Activated T-cell treated with anti-CD3 and anti-CD28 coated beads, Interleukin-2, amount 50 U/mL, for 24 hours (primary cell): Measurements from ENCODE around the gene GRID1.

Experiments
- DNase-seq: peaks from one replicate; pipeline ENCODE4 v3.0.0-alpha.2; 2020
- H3K27ac Mint-ChIP-seq: 2 replicates; pipeline ENCODE4 v1.8.0; 2020; ENCODE audit warnings: mild to moderate bottlenecking, mixed read lengths
- H3K27me3 Mint-ChIP-seq: 2 replicates; pipeline ENCODE4 v1.8.0; 2020; ENCODE audit warnings: mixed read lengths
- H3K36me3 Mint-ChIP-seq: 2 replicates; pipeline ENCODE4 v1.8.0; 2020; ENCODE audit warnings: low read depth, mixed read lengths
- H3K4me1 Mint-ChIP-seq: 2 replicates; pipeline ENCODE4 v1.8.0; 2020; ENCODE audit warnings: low read depth, mixed read lengths
- H3K4me3 Mint-ChIP-seq: 2 replicates; pipeline ENCODE4 v1.8.0; 2020; ENCODE audit warnings: mild to moderate bottlenecking, moderate library complexity, mixed read lengths
- H3K9me3 Mint-ChIP-seq: 2 replicates; pipeline ENCODE4 v1.8.0; 2020; ENCODE audit warnings: mixed read lengths

The GRID1 gene

DNA sequence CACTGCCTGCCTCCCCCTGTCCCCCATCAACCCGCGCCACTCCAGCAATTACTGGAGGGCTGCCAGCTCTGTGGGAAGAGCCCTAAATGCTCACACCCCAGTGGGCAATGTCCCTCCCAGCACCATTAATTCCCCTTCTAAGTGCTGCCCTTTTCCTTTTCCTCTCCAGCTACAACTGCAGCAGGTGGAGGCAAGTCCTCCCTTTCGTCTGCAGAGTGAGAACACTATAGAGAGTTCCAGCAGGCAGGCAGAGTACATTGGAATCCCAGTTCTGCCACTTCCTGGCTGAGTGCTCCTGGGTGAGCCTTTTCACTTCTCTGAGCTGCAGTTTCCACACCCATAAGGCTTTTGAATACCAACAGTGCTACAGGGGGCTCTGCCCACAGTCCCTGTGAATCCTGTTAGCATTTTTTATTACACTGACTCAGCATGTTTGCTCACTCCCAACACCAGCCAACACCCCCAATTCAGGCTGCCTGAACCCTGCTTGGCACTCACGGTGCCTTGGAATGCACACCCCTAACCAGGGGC is 447.0 kb downstream of the GRID1 start:
- no peak overlapping the region for H3K27ac Mint-ChIP-seq
- no peaks in the 10 kb centered on the region for H3K36me3 Mint-ChIP-seq
- H3K4me1 Mint-ChIP-seq, result no peaks in the 10 kb centered on the region
- H3K27me3 Mint-ChIP-seq, result peaks cover 5% of the 10 kb centered on the region
- H3K4me3 Mint-ChIP-seq, result no peak overlapping the region
- DNase-seq, result no peak
- H3K9me3 Mint-ChIP-seq, result no peaks in the 10 kb centered on the region

DNA sequence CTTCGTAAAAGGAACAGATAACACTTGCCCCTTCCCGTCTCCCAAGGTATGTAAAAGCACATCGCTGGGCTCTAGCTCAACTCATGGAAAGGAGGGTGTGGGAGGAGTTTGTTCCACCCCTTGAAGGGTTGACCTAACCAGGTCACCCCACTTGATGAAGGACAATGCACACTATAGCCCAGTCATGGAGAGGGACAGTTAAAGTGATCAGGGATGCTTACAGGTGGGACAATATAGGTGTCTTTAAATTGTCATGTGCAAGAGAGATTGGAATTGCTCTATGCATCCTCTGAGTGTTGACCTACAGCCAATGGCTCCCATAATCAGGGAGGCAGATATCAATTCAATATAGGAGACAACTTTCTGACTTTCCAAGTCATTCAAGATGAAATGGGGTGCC is 448.2 kb downstream of the GRID1 start:
- no peaks in the 10 kb centered on the region for H3K36me3 Mint-ChIP-seq
- H3K27ac Mint-ChIP-seq, result no peak overlapping the region
- no peaks in the 10 kb centered on the region for H3K9me3 Mint-ChIP-seq
- H3K4me3 Mint-ChIP-seq, result no peak overlapping the region
- H3K4me1 Mint-ChIP-seq, result no peaks in the 10 kb centered on the region
- DNase-seq, result no peak
- H3K27me3 Mint-ChIP-seq, result peaks cover 5% of the 10 kb centered on the region

DNA sequence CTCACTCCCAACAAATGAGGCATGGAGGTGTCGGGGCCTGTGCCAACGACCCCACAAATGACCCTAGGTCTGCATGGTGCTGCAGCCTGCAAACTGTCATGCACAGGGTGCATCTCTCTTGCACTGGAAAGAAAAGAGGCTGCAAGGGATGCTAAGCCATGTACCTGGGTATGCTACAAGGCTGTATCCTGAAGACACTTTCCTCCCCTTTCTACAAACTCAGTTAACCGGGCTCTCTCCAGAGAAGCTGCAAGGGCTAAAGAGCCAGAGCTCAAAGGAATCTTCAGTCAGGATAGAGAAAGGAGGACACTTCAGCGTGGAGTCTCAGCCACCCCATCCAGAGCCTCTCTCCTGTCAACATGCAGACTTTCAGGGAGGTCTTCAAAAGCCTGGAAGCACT is 449.0 kb downstream of the GRID1 start:
- H3K27ac Mint-ChIP-seq, result no peak overlapping the region
- H3K9me3 Mint-ChIP-seq, result no peaks in the 10 kb centered on the region
- peaks cover 5% of the 10 kb centered on the region for H3K27me3 Mint-ChIP-seq
- H3K36me3 Mint-ChIP-seq, result no peaks in the 10 kb centered on the region
- no peak overlapping the region for H3K4me3 Mint-ChIP-seq
- H3K4me1 Mint-ChIP-seq, result no peaks in the 10 kb centered on the region
- DNase-seq, result no peak

DNA sequence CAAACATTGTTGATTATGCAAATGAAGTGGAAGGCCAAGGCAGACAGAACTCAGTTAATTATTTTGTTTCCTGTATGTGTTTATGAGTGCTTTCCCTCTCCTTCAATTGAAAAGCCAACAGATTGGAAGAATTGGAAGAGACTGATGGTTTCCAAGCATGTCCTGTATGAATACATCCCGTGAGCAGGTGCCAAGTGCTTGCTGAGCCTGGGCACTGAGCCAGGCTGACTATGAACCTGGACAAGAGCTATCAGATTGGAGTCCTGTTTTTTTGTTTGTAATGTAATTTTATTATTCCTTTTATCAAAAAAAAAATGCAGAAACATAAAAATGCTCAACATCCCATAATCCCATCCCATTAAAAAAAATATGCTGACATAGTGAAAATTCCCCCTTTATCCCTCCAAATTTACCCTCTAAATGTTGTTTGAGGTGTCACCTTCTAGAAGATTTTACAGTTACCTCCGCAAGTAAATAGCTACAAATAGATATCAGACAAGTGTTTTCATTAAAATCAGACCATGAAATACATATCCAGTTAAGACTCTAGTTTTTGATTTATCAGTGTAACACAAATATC is 449.5 kb downstream of the GRID1 start:
- H3K4me1 Mint-ChIP-seq, result no peaks in the 10 kb centered on the region
- no peak overlapping the region for H3K27ac Mint-ChIP-seq
- H3K27me3 Mint-ChIP-seq, result peaks cover 5% of the 10 kb centered on the region
- DNase-seq, result no peak
- H3K4me3 Mint-ChIP-seq, result no peak overlapping the region
- no peaks in the 10 kb centered on the region for H3K36me3 Mint-ChIP-seq
- no peaks in the 10 kb centered on the region for H3K9me3 Mint-ChIP-seq

DNA sequence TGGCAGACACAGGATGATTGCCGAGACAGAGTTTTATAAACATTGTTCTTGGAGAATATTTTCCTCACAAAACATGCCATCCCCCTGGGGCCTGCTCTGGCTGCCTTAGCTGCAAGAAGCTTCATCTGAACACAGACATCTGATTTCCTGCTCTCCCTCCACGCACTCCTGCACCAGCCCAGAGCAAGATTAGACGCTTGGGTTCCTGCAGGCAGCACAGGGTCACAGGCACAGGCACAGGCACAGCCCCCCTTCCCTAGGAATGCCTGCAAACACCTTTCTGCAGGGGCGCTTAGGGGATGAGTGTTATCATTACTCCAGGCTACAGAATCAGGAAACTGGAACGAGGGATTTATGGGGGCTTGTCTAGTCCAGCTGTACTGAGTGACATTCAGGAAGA is 450.3 kb downstream of the GRID1 start:
- H3K27me3 Mint-ChIP-seq, result peaks cover 5% of the 10 kb centered on the region

GRCh38 chr10:85915245-85915846 is 451.2 kb downstream of the GRID1 start:
- H3K27ac Mint-ChIP-seq, result no peak overlapping the region
- no peak overlapping the region for H3K4me3 Mint-ChIP-seq
- no peaks in the 10 kb centered on the region for H3K36me3 Mint-ChIP-seq
- no peaks in the 10 kb centered on the region for H3K9me3 Mint-ChIP-seq
- DNase-seq, result no peak
- peaks cover 5% of the 10 kb centered on the region for H3K27me3 Mint-ChIP-seq
- H3K4me1 Mint-ChIP-seq, result no peaks in the 10 kb centered on the region

More for the DNA sequence above, 450.3 kb downstream of the GRID1 start:
- Mint-ChIP-seq H3K9me3 (no peaks in the 10 kb centered on the region), H3K36me3 (no peaks in the 10 kb centered on the region), H3K4me3 (no peak overlapping the region), H3K27ac (no peak overlapping the region), H3K4me1 (no peaks in the 10 kb centered on the region)
- no peak for DNase-seq

- H3K4me3 Mint-ChIP-seq, result no peak overlapping the region
- H3K27me3 Mint-ChIP-seq, result peaks cover 5% of the 10 kb centered on the region
- H3K27ac Mint-ChIP-seq, result no peak overlapping the region
- no peak for DNase-seq
- no peaks in the 10 kb centered on the region for H3K36me3 Mint-ChIP-seq
- H3K4me1 Mint-ChIP-seq, result no peaks in the 10 kb centered on the region
- no peaks in the 10 kb centered on the region for H3K9me3 Mint-ChIP-seq
These were observed 451.9 kb downstream of the GRID1 start for GRCh38 chr10:85914720-85915119.

DNA sequence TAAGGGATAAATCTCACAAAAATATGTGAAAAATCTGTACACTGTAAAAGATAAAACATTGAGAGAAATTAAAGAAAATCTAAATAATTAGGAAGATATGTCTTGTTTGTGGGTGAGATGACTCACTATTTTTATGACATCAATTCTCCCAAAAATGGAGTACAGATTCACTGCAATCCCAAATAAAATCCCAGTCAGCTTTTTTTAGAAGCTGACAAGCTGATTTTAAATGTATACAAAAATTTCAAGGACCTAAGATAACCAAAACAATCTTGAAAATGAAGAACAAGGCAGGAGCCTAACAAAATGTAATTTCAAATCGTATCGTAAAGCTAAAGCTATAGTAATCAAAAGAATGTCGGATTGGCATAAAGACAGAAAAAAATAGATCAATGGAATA is 458.1 kb downstream of the GRID1 start:
- DNase-seq, result no peak
- Mint-ChIP-seq H3K36me3 (no peaks in the 10 kb centered on the region), H3K4me3 (no peak overlapping the region), H3K4me1 (no peaks in the 10 kb centered on the region), H3K9me3 (no peaks in the 10 kb centered on the region), H3K27ac (no peak overlapping the region), H3K27me3 (no peaks in the 10 kb centered on the region)

- Mint-ChIP-seq H3K27ac (no peak overlapping the region), H3K27me3 (peaks cover 7% of the 10 kb centered on the region), H3K36me3 (no peaks in the 10 kb centered on the region), H3K9me3 (no peaks in the 10 kb centered on the region), H3K4me1 (no peaks in the 10 kb centered on the region), H3K4me3 (no peak overlapping the region)
- no peak for DNase-seq
These were observed 464.5 kb downstream of the GRID1 start for GRCh38 chr10:85902051-85902450.

DNA sequence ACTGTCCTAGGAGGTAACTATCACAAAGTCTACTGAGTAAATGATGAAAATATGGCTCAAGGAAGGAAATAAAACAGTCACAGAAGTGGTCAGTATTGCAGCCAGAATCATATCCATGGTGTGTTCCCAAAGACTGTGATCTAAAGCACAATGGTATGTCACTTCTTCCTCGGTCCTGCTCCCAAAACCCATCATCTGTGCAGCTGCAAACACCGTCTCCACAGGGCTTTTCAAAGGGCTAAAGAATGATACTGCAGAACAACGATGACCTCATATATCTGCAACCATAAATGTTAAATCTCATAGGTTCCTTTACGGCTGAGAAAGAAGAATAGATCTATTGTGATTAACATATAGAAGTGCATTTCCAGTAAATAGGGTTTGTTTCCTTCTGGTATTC is 465.0 kb downstream of the GRID1 start:
- Mint-ChIP-seq H3K4me1 (no peaks in the 10 kb centered on the region), H3K27ac (no peak overlapping the region), H3K27me3 (peaks cover 7% of the 10 kb centered on the region), H3K4me3 (no peak overlapping the region), H3K36me3 (no peaks in the 10 kb centered on the region), H3K9me3 (no peaks in the 10 kb centered on the region)
- no peak for DNase-seq

- Mint-ChIP-seq H3K27ac (no peak overlapping the region), H3K4me1 (no peaks in the 10 kb centered on the region)
These were observed 466.1 kb downstream of the GRID1 start for GRCh38 chr10:85900487-85900886.

DNA sequence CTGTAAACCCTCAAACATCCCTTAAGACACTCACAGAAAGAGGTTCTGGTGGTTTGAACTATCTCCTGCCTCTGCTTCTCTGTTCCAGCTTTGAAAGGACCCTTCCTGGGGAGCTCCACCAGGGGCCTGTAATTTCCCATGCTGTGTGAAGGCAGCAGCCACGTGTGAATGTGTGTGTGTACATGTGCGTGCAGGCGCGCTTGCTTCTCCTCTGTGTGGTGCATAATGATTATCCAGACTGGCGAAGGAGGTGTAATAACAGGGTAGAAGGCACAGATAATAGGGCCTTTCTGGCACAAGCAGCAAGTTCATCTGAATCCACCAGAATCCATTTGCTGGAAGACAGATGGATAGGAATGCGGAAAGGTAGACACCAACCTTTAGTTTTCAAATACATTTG is 466.5 kb downstream of the GRID1 start:
- Mint-ChIP-seq H3K36me3 (no peaks in the 10 kb centered on the region), H3K4me1 (no peaks in the 10 kb centered on the region), H3K27me3 (peaks cover 7% of the 10 kb centered on the region), H3K9me3 (no peaks in the 10 kb centered on the region), H3K27ac (no peak overlapping the region), H3K4me3 (no peak overlapping the region)
- no peak for DNase-seq

More at GRCh38 chr10:85900487-85900886, 466.1 kb downstream of the GRID1 start:
- Mint-ChIP-seq H3K36me3 (no peaks in the 10 kb centered on the region), H3K27me3 (peaks cover 7% of the 10 kb centered on the region), H3K4me3 (no peak overlapping the region), H3K9me3 (no peaks in the 10 kb centered on the region)
- DNase-seq, result no peak

DNA sequence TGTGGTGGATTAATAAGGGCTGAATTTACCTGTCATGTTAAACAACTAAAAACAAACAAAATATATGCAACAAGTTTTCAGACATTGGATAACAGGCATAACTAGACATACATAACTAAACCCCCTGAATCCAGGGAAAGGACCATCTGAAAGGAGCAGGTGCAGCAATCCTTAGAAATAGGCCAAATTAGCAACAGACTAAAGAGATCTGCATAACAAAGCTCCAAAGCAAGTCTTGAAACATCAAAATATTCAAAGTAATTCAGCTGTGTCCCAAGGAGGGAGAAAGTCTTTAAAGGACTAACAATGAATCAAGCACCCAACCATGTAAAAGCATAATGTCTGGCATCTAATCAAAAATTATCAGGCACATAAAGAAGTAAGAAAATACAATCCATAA is 475.1 kb downstream of the GRID1 start:
- peaks cover 18% of the 10 kb centered on the region for H3K27me3 Mint-ChIP-seq
- no peaks in the 10 kb centered on the region for H3K36me3 Mint-ChIP-seq
- DNase-seq, result no peak
- H3K27ac Mint-ChIP-seq, result no peak overlapping the region
- H3K4me1 Mint-ChIP-seq, result no peaks in the 10 kb centered on the region
- no peak overlapping the region for H3K4me3 Mint-ChIP-seq
- peaks cover 3% of the 10 kb centered on the region for H3K9me3 Mint-ChIP-seq

DNA sequence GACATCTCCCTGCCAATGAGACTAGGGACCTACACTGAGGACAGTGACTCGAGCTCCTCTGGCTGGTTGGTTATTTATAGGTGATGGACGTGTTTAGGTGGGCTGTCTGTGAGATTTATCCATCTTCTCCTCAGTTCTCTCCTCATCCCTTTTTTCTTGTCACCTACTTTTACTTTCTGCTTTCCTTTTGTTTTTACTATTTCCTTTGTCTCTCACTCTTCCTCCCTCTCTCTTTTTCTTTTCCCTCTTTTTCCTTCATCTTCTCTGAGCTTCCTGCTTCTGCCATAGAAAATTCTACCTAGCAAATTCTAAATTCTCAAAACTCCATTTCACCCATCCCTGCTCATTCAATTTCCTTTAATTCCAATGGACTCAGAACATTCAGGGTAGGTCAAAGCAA is 478.0 kb downstream of the GRID1 start:
- H3K27ac Mint-ChIP-seq, result no peak overlapping the region
- no peak overlapping the region for H3K4me3 Mint-ChIP-seq
- H3K9me3 Mint-ChIP-seq, result peaks cover 3% of the 10 kb centered on the region
- no peak for DNase-seq
- H3K4me1 Mint-ChIP-seq, result no peaks in the 10 kb centered on the region
- H3K27me3 Mint-ChIP-seq, result peaks cover 20% of the 10 kb centered on the region
- H3K36me3 Mint-ChIP-seq, result no peaks in the 10 kb centered on the region

- H3K4me1 Mint-ChIP-seq, result no peaks in the 10 kb centered on the region
- H3K36me3 Mint-ChIP-seq, result no peaks in the 10 kb centered on the region
- peaks cover 20% of the 10 kb centered on the region for H3K27me3 Mint-ChIP-seq
- H3K9me3 Mint-ChIP-seq, result peaks cover 3% of the 10 kb centered on the region
- H3K27ac Mint-ChIP-seq, result no peak overlapping the region
- no peak for DNase-seq
- no peak overlapping the region for H3K4me3 Mint-ChIP-seq
These were observed 478.6 kb downstream of the GRID1 start for GRCh38 chr10:85888004-85888403.
